ENCODE data around the gene DNM1L.

Gene DNM1L

GRCh38 chr12:32761716-32762115 is 82.6 kb downstream of the DNM1L start:
- peak; percentile 43 to 60 for DNase-seq

DNA sequence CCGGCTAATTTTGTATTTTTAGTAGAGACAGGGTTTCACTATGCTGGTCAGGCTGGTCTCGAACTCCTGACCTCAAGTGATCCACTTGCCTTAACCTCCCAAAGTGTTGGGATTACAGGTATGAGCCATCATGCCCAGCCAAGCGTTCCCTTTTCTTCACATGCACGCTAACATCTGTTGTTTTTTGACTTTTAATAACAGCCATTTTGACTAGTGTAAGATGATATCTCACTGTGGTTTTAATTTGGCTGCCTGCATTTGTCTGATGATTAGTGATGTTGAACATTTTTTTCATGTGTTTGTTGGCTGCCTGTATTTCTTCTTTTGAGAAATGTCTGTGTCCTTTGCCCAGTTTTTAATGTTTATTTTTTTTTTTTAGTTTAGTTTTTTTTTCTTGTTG is 86.8 kb downstream of the DNM1L start:
- DNase-seq: no peak

- DNase-seq: no peak
Measured at GRCh38 chr12:32768518-32768917, 89.4 kb downstream of the DNM1L start.

- no peak for DNase-seq
Measured at GRCh38 chr12:32770141-32770540, 91.0 kb downstream of the DNM1L start.

GRCh38 chr12:32773691-32774090 is 94.6 kb downstream of the DNM1L start:
- DNase-seq: no peak

- DNase-seq: no peak
Measured at GRCh38 chr12:32776258-32776657, 97.2 kb downstream of the DNM1L start.

DNA sequence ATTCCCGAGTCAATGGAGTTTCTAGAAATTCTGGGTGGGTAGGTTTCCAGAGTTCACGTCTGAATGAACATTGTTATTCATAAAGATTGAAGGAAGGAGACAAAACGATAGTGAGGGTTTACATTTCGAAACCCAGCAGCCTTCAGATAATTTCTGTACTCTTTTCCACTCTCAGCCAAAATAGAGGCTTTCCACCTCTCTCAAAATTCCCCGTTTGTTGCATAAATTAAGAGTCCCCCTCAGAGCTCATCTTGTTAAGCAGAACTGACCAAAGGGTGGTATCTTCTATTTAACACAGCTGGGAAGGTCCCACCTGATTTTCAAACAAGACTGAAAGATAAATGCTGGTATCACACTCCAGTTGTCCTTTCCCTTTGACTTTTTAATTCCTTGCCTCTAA is 98.1 kb downstream of the DNM1L start:
- DNase-seq: no peak

DNA sequence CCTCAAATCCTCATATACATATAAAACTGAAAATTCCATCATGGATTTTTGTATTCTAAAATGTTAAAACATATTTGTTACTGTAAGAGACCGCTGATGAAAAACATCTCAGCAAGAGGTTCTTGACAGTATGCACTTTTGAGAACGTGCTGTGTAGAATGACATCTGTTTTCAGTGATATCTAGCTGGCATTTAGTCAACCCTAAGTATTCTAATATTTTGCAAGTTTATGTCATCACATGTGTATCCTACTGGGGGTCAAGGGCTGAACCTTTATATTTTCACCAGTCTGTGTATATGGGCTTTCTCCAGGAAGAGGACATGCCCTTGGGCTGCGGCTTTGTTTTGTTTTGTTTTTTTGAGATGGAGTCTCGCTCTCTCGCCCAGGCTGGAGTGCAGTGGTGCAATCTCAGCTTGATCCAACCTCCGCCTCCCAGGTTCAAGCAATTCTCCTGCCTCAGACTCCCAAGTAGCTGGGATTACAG is 98.6 kb downstream of the DNM1L start:
- DNase-seq: no peak

DNA sequence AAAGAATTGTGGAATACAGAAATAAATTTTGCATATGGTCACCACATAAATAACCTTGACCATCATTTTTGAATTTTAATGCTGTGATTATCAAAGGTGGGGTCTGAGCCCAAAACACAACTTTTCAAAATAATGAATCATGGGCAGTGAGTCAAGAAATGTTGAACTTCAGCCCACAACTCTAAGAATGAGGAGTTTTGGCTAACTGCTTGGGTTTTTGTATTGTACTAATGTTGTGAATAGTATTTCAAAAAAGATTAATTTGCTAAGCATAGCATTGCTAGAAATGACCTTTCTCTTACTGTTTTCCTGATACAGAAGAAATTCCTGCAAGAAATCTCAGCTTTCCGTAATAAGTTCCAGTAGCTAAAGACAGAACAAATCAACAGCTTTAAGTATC is 101.0 kb downstream of the DNM1L start:
- DNase-seq: no peak

DNA sequence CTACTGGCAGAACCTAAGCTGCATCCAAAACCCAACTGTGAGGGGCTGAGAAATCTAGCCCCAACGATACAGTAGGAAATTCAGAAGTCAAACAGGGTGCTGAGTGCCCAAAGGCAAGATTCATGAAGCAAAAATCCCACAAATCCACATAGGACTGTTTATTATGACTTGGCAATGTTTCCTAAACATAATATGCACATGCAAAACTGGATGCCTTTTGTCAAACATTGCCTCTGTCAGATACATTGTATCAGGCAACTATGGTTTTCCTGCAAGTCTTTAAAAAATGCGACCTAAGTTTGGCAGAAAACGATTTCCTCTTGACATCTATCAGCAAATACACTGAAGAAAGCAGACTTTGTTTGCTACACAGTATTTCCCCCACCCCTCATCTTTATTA is 103.9 kb downstream of the DNM1L start:
- no peak for DNase-seq

- DNase-seq: no peak
Measured at GRCh38 chr12:32785557-32785956, 106.5 kb downstream of the DNM1L start.

DNA sequence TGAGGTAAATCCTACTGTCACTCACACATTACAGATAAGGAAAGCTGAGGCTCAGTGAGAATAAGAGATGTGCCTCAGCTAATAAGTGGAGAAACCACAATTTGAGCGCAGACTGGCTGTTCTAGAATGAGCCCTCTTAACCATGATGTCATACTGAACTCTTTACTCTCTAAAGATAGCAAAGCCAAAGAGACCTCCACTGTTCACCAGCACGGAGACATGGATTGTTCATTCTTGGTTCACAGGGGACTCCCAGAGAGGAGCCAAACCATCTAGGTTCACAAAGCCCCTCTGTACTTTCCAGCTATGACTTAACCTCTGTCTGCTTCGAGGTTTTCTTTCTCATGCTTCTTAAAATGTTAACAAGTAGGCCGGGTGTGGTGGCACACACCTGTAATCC is 109.3 kb downstream of the DNM1L start:
- DNase-seq: no peak

DNA sequence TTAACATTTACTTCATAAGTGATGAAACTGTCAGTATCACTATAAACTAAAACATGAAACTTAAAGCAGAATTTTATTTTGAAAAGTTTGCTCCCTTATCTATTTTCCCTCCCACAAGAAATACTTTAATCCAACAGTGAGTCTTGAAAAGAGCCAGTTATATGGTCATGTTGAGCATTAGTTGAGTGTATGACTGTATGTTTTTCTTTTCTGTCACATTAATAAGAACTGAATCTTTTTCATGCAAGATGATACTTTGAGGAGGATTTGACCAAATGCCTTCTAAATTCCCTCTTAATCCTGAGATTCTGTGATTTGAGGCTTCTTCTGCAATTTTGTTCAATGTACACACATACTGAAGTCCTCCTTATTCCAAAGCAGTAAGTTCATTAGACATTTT is 110.3 kb downstream of the DNM1L start:
- DNase-seq: no peak

DNA sequence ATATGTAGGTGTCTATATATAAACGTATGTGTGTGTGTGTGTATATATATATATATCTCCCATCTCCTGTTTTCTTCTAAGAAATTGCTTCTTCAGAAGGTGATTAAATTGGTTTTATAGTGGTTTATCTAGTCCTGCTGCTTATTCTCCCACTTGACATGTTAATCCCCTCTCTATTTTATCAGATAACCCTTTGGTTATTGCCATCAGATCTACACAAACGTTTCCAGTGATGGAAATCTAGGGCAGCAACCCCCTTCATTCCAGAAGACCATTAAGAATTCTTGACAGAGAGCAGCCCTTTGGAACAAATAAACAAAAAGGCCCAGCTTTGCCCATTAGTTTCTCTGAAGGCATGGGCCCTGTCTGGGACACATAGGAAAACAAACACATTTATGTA is 110.8 kb downstream of the DNM1L start:
- no peak for DNase-seq

DNA sequence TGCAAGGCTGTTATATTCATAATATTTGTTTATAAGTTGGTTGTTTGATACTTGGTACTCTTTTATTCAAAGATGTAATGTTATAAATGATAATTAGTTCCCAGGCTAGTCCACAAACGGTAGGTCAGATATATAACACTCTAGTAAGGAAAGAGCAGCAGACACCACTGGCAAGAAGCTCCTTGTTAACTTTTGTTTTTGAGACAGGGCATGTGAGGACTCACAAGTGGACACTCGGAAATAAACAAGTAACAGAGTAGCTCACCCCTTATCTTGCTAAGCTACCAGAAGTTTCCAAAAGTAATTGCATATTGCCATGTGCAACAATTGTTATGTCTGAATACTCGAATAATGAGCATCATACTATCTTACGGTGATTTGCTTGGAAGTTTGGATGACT is 115.2 kb downstream of the DNM1L start:
- no peak for DNase-seq

All from inflammatory macrophage (primary cell).